SHP77 (cell line): Measurements from ENCODE around the gene TOM1L2.
"Not testable (repeated sequence)": the region's sequence is repeated elsewhere in the genome, so short reads cannot be mapped to it uniquely, and the experiment has no call there.

ENCODE experiments used
- DNase-seq, 2 experiments: peaks; one replicate each; lab custom pipeline; 2025; lab: John Stamatoyannopoulos, UW

Gene TOM1L2

DNA sequence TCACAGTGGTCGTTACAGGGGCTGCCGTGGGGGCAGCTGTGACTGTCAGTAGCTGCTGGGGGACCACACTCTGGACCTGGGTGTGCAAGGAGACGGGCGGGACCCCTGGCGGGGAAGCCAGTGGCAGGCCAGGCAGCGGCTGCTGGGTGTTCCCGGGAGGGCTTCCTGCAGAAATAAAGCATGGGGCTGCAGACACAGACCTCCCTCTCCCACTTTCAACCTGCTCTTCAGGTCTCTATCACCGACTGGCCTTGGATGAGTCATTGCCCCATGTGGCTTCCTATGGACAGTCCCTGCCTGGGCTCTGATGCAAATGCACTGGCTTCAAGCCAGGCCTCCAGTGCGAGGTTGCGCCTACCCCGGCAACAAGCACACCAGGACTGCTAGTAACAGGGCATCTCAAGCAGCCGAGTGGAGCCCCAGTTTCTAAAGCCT lies 152.6 kb downstream of the TOM1L2 start:
- peak; percentile 82 to 90 for DNase-seq

DNA sequence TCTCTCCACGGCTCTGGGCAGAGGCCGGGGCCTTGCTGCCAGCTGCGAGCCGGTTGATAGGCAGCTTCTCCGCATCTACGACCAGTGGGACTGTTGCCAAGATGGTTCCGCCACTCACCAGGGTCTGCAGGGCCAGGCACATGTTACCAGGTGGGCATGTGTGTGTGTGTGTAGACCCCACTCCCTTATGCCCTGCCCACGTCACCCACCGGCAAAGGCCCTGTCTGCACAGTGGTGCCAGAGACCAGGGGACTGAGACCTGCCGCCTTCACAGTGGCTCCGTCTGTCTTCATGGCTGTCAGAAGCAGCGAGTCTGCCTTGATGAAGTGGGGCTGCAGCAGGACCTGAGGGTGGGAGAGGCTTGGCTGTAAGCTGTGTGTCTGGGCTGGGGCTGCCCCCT lies 153.1 kb downstream of the TOM1L2 start:
- DNase-seq = no peak

- no peak for DNase-seq
Measured at GRCh38 chr17:17818088-17818526, 154.1 kb downstream of the TOM1L2 start.

DNA sequence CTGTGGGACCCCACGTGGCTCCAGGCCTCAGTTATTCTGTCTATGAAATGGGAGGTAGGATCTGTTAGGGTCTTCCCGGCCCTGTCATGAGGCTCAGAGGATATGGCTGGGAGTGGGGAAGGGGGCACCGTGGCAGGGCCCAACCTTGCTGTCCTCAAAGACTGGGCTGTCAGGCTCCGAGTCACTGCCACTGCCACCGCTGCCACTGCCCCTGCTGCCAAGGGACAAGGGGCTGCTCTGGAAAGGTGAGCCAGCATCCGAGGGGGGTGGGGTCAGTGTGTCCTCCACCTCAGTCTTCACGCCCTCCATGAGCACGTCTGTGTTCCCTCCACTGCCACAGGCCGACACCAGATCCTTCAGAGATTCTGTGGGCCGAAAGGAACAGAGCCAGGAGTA lies 154.7 kb downstream of the TOM1L2 start:
- DNase-seq = no peak

GRCh38 chr17:17816831-17817551 lies 155.2 kb downstream of the TOM1L2 start:
- no peak for DNase-seq

- DNase-seq = no peak
Measured at GRCh38 chr17:17816240-17816814, 155.9 kb downstream of the TOM1L2 start.

DNA sequence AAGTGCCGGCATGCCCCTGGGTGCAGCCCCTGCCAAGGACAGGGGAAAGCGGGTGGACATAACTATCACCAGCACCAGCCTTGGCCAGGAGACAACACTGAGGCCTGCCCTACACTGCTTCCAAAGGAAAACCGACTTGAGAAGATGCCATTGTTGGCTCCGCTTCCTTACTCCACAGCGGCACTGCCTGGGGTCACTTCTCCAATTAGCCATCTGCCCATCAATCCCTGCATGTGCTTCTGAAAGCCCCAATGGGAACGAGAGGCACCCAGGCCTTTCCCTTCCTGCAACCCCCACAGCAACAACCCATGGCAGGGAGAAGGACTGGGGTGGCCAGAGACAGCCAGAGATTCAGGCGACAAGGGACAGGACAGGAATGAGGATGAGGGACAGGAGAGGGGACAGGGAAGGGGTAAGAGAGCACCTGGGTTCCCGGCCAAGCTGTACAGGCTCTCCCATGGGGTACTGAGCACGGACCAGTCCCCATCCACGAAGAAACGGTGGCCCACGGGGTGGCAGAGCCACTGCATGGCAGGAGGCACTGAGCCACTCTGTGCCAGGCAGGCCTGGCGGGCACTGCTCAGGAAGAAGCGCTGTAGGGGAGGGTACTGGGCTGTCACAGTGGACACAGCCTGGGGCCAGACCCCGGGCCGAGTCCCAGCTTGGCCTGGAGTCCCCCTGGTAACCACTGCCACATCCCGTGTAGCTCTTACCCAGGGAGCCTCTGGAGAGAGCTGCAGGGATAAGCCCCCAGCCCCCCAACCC lies 156.6 kb downstream of the TOM1L2 start:
- DNase-seq = no peak

GRCh38 chr17:17815062-17815406 lies 157.2 kb downstream of the TOM1L2 start:
- no peak for DNase-seq

DNA sequence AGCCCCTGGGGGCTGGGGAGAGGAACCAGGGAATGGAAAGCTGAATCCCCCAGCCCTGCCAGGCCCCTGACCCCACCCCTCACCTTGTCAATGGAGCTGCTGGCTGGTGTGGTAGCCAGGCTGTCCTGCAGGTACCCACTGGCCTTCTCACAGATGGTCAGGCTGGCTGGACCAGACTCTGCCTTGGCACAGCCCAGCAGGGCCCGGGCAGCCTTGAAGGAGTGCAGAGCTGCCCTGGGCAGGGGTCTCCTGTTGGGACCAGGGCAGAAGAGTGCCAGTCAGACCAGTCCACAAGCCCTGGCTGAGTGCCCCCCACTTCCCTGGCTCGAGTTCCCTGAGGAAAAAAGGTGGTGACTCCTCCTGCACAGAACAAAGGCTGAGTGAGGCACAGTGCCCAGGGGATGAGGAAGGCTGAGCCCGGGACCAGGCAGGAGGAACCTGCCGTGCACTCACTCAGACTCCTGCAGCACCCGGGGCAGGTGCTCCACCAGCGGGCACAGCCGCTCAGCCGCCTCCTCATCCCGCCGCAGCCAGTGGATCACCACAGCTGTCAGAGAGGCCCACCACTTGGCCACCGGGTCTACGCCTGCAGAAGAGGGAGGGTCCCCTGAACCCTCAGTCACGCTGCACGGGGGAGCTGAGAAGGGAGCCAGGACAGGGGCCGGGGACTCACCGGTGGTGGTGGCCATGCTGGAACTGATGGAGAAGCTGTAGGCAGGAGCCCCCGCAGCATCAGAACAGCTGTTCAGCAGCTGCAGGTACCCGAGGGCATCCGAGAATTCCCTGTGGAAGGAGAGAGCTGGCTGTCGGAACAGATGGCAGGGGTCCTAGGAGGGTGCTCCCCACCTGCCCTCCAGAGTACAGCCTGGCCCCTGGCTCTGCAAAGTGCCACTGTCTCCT lies 157.8 kb downstream of the TOM1L2 start:
- DNase-seq = no peak

DNA sequence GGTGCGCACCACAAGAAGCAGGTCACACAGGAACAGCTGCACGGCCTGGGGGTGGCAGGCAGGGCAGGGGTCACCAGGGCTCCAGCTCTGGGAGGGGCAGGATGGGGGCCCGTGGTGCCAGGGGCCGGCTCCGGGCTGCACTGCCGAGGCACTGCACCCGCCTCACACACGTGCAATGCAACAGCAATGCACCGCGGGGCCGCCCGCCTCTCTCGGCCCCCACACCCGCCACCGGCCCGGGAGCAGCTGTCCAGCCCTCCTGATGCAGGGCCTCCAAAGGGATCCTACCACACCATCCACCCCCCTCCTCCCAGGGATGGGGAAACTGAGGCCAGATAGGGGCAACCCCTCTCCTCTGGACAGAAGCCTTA lies 158.5 kb downstream of the TOM1L2 start:
- DNase-seq = no peak

DNA sequence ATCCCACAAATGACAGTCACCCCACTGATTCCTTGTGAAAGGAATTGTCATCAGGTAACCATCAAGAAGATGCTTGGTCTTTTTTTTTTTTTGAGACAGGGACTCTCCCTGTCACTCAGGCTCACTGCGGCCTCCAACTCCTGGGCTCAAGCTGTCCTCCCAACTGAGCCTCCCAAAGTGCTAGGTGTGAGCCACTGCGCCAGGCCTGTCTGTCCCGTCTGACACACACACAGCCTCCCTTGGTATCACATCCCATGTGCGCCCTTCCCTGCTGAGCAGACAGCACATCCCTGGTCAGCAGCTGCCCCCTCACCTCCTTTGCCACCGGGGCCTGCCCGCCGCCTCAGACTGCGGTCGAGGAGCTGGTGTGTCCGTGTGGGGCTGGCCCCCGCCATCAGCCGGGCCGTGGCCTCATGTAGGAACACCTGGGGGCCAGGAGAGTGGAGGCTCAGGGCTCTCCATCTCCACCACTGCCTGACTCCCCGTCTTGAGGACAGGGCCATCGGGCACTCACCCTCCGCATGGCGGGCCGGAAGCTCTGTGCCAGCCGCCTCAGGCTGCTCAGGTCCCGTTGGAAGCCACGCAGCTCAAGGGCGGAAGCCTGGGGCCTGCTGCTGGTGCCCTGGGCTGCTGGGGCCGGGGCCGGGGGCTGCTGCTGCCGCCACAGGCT lies 159.0 kb downstream of the TOM1L2 start:
- no peak for DNase-seq

DNA sequence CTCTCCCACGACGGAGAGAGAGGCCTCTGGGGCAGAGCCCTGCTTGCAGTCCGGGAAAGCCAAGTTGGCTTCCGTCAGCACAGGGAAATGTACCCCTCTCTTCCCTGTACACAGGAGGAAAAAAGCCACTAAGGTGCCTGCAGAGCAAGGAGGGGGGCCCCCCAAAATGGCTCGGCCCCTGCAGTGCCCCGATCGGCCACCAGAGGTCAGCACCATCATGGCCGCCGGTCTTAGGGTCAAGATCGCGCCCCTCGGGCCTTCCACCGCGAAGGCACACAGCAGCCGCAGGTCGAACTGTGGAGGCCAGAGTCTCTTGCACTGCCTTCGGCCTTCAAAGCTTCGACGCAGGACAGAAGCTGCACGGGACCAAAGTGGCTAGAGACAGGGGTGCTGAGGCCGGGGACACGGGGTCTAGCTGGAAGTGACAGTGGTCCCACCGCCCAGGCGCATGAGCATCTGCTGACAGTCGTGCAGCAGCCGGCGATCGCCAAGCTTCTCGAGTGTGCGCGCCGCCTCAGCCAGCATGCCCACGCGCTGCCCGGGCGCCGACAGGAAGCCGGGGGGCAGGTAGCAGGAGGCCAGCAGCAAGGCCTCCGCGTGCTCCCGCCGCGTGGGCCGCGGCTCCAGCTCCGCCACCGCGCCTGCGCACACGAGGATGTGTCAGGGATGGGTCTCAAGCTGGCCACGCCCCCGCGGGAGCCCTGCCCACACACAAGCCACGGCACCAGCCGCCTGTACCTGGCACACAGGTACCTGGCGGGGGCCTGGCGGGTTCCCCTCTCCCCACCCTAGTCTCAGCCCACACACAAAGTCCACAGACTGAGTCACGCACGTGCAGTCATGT lies 159.8 kb downstream of the TOM1L2 start:
- DNase-seq = peak; percentile 33 to 60

GRCh38 chr17:17811381-17812210 lies 160.6 kb downstream of the TOM1L2 start:
- DNase-seq = no peak

- DNase-seq = no peak
Measured at GRCh38 chr17:17810895-17811248, 161.3 kb downstream of the TOM1L2 start.

DNA sequence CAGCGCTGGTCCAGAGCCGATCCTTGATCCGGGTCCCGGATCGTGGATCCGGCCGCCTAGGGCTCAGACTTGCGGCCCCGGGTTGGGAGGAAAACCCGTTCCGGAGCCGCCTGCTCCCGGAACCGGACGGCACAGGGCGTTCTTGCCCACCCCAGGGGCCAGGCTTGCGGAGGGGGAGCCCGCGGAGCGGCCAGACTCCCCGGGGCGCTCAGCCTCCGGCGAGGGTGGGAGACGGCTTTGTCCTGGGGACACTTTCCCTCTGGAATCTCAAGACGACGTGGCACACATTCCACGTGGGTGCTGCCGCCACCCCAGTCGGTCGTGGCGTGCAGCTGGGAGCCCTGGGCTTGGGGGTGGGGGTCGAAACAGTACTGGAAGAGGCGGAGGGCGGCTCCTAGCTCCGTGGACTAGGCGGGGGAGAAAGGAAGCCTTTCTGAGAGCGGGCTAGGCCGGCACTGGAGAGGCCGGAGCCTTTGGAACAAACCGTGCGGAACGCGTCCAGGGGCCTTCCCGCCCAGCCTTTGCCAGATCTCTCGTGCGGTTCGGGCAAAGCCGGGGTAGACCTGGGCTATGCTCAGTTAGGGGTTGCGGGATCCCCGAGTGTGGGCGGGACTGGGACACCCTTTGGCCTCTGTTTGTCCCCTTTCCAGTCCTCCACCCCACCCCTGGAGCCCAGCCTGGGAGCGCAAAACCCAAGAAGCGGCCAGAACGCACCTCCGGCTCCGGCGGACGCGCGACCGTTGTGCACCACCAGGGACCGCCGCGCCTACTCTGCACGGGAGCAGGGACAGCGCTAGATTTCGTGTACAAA lies 161.9 kb downstream of the TOM1L2 start:
- DNase-seq = no peak

DNA sequence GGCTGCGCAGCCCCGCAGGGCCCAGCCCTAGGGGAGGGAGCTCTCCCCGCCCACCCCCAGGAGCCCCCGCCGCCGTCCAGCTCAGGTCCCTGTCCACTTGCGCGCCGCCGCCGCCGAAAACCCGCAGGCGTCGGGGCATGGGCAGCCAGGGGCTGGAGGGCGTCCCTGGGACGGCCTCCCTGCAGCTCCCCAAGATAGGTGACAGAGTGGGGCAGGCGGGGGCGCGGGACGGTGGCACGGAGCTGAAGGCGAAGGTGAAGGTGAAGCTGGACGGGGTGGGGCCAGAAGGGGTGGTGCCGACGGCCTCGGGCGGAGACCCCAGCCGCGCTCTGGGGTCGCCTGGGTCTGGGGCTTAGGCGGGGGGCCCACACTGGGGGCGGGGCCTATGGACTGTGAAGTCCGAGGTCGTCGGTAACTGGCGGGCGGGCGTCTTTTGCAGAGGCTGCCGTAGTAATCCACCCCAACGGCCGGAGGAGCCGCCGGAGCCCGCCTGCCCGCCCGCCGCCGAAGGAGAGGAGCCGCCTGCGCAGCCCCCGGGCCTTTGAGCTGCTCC lies 162.6 kb downstream of the TOM1L2 start:
- DNase-seq = no peak

DNA sequence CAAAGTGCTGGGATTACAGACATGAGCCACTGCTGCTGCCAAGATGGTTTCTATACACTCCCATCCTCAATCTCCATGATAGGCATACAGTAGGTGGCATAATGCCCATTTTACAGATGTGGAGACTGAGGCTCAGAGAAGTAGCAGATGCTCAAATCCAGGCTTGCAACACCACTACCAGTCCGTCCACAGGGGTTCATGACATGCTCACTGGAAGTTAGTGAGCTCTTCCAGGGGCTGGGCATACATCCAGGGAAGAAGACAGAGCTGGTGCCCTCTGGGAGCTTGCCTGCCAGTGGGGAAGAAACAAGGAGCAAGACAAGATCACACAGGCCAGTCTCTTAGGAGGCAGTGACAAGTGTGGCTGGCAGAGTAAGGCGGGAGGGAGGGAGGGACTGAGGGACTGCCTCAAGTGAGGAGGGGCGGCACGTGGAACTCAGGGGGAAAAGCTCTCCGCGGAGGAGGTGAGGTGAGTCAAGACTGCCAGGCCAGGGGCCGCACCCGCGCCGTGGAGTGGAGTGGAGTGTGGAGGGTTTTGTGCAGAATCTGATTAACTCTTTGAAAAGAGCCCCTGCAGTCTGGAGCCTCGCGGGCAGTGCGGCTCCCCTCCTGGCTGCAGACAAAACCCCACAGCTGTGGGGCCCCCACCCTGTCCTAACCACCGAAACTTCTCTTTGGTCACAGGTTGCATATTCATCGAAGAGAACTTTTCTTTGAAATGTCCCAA lies 163.3 kb downstream of the TOM1L2 start:
- DNase-seq = no peak

- DNase-seq = not testable (repeated sequence)
Measured at GRCh38 chr17:17808200-17808599, 164.0 kb downstream of the TOM1L2 start.
